K562 (cell line): ENCODE results near the gene FAM114A1. TPM values are rescaled to one million over a fixed set of nuclear protein-coding genes. Genes with fewer than 3 reads are reported as not detected.

Source experiments
- ATAC-seq: fragments of 200-7000 bp; cut with Tn5 transposase; 3 replicates; pipeline ENCODE4 v1.9.1; 2020; ENCODE audit warnings: moderate library complexity
- BruUV-seq: library from RNA; stranded (reverse); fragments of 400-500 nt; replicated peaks from 2 replicates; lab custom pipeline; 2021; lab: Mats Ljungman, UMichigan
- CTCF ChIA-PET: fragments of 300-600 bp; formaldehyde crosslinking; extraction: SDS; loops from one replicate; lab custom pipeline; 2021; ENCODE audit warnings: low intra/inter-chr PET ratio; lab: Yijun Ruan, JAX
- POLR2A ChIA-PET: fragments of 300-600, 350-650 bp; sonication (Branson Sonifier 250); formaldehyde crosslinking; extraction: SDS; loops from one replicate; lab custom pipeline; 2021; ENCODE audit warnings: antibody characterized with exemption, inconsistent platforms; lab: Yijun Ruan, JAX
- DNase-seq, 4 experiments: peaks; one replicate each; pipeline versions ENCODE4 v3.0.0 to v3.0.0-alpha.2; 2011 to 2018; ENCODE audit warnings: low spot score in 3 of 4, mixed read lengths in 3 of 4; ENCODE audit errors: extremely low read depth in 1 of 4
- FAIRE-seq: peaks from 2 replicates; lab custom pipeline; 2011; peaks lifted over from hg19 to GRCh38; lab: Jason Lieb, UNC
- H2AFZ ChIP-seq: 2 replicates; pipeline ENCODE4 v1.6.0; 2011; ENCODE audit warnings: low read depth, low read length, control low read depth, inconsistent platforms
- H3K27ac ChIP-seq: fragments of 200-600 bp; 3 replicates; pipeline ENCODE4 v1.8.0; 2011; ENCODE audit warnings: low read depth, mild to moderate bottlenecking, control low read depth, inconsistent platforms, low read length, moderate library complexity, mixed read lengths; ENCODE audit errors: extremely low read depth
- H3K27me3 ChIP-seq, 2 experiments: fragments of 300-600 bp in 1 of 2; 2 replicates in 1 of 2; 3 replicates in 1 of 2; pipeline versions ENCODE4 v1.6.0 to v1.8.0; 2011; ENCODE audit warnings: inconsistent platforms in 2 of 2, low read length in 2 of 2, mild to moderate bottlenecking in 1 of 2, mixed read lengths in 1 of 2, moderate library complexity in 1 of 2; ENCODE audit not compliant: control insufficient read depth in 2 of 2, insufficient read depth in 2 of 2
- H3K36me3 ChIP-seq: fragments of 300-600 bp; 3 replicates; pipeline ENCODE4 v1.8.0; 2011; ENCODE audit warnings: mild to moderate bottlenecking, low read length, inconsistent platforms; ENCODE audit not compliant: control insufficient read depth, insufficient read depth
- H3K4me1 ChIP-seq, 2 experiments: fragments of 200-600 bp in 1 of 2; replicated peaks in 1 of 2; 2 replicates in 1 of 2; 3 replicates in 1 of 2; pipeline versions ENCODE4 v1.5.1 to v1.8.0; 2011; ENCODE audit warnings: inconsistent platforms in 2 of 2, low read length in 2 of 2, mild to moderate bottlenecking in 1 of 2, mixed read lengths in 1 of 2, moderate library complexity in 1 of 2; ENCODE audit not compliant: control insufficient read depth in 2 of 2, insufficient read depth in 2 of 2
- H3K4me2 ChIP-seq: 2 replicates; pipeline ENCODE4 v1.6.1; 2011; ENCODE audit warnings: low read length, control low read depth, inconsistent platforms, mixed read lengths; ENCODE audit not compliant: insufficient read depth
- H3K4me3 ChIP-seq: fragments of 200-600 bp; sonication (generic), shearing (Covaris generic); 2 replicates; pipeline ENCODE4 v1.5.1; 2016; ENCODE audit warnings: control low read depth, inconsistent platforms
- H3K79me2 ChIP-seq: fragments of 200-600 bp; 3 replicates; pipeline ENCODE4 v1.8.0; 2011; ENCODE audit warnings: low read length, inconsistent platforms; ENCODE audit not compliant: control insufficient read depth, insufficient read depth
- H3K9ac ChIP-seq, 2 experiments: 2 replicates each; pipeline versions ENCODE4 v1.6.0 to v1.6.1; 2011; ENCODE audit warnings: low read depth in 2 of 2, low read length in 2 of 2, control low read depth in 1 of 2, inconsistent platforms in 1 of 2, mild to moderate bottlenecking in 1 of 2, mixed read lengths in 1 of 2; ENCODE audit not compliant: insufficient read depth in 1 of 2
- H3K9me1 ChIP-seq: one replicate; pipeline ENCODE4 v1.6.0; 2011; ENCODE audit warnings: inconsistent platforms, mild to moderate bottlenecking, low read length, moderate library complexity; ENCODE audit not compliant: control insufficient read depth, insufficient read depth
- H3K9me3 ChIP-seq: replicated peaks from 2 replicates; pipeline ENCODE4 v1.5.1; 2011; ENCODE audit warnings: low read depth, low read length, inconsistent platforms; ENCODE audit not compliant: control insufficient read depth, insufficient read depth
- H4K20me1 ChIP-seq: replicated peaks from 2 replicates; pipeline ENCODE4 v1.6.1; 2011; ENCODE audit warnings: low read length, inconsistent platforms, mixed read lengths; ENCODE audit not compliant: control insufficient read depth, insufficient read depth
- CCNT2 ChIP-seq: IDR thresholded peaks from 2 replicates; pipeline ENCODE4 v1.6.1; 2011; ENCODE audit warnings: borderline replicate concordance, low read depth, mild to moderate bottlenecking, moderate library complexity, mixed read lengths, low read length; ENCODE audit not compliant: insufficient read length; ENCODE audit errors: extremely low read depth
- CLOCK ChIP-seq: fragments of 250-450 bp; sonication (Bioruptor Pico); IDR thresholded peaks from 2 replicates; pipeline ENCODE4 v1.4.0; 2020; ENCODE audit warnings: mild to moderate bottlenecking, moderate library complexity, borderline replicate concordance
- CXXC5 ChIP-seq: fragments of 250-450 bp; sonication (Bioruptor Pico); IDR thresholded peaks from 2 replicates; pipeline ENCODE4 v1.8.0; 2022; ENCODE audit warnings: inconsistent platforms, mild to moderate bottlenecking, moderate library complexity
- ESRRA ChIP-seq: fragments of 450-650 bp; IDR thresholded peaks from 2 replicates; pipeline ENCODE4 v1.6.1; 2014; ENCODE audit warnings: low read depth, mild to moderate bottlenecking, moderate library complexity, borderline replicate concordance
- GABPB2 ChIP-seq: fragments of 250-450 bp; sonication (Bioruptor Pico); conservative IDR thresholded peaks from 2 replicates; pipeline ENCODE4 v1.5.1; 2021; ENCODE audit warnings: mild to moderate bottlenecking
- NR1H2 ChIP-seq: sonication (generic); formaldehyde crosslinking; IDR thresholded peaks from 2 replicates; pipeline ENCODE4 v1.4.0; 2020; ENCODE audit warnings: mild to moderate bottlenecking, missing genetic modification reagents
- PATZ1 ChIP-seq: fragments of 250-450 bp; sonication (Bioruptor Pico); IDR thresholded peaks from 2 replicates; pipeline ENCODE4 v1.5.0; 2020; ENCODE audit warnings: mild to moderate bottlenecking, borderline replicate concordance
- PTRF ChIP-seq: fragments of 450-650 bp; IDR thresholded peaks from 2 replicates; pipeline ENCODE4 v1.6.1; 2016; ENCODE audit warnings: mild to moderate bottlenecking, missing genetic modification characterization, missing compliant biosample characterization
- RBBP5 ChIP-seq: fragments of 200-600 bp; sonication (generic); IDR thresholded peaks from 2 replicates; pipeline ENCODE4 v1.6.1; 2012; ENCODE audit warnings: borderline replicate concordance, mild to moderate bottlenecking, low read length, control low read depth, inconsistent platforms; ENCODE audit not compliant: insufficient read depth, poor library complexity, severe bottlenecking
- TARDBP ChIP-seq: fragments of 450-650 bp; IDR thresholded peaks from 2 replicates; pipeline ENCODE4 v1.6.1; 2016
- U2AF2 ChIP-seq: fragments of 200-400 bp; formaldehyde crosslinking; optimal IDR thresholded peaks from 2 replicates; pipeline ENCODE3; 2017; ENCODE audit warnings: low read depth, mild to moderate bottlenecking, low read length
- ZBTB8A ChIP-seq: fragments of 450-650 bp; IDR thresholded peaks from 2 replicates; pipeline ENCODE4 v1.6.1; 2018; ENCODE audit warnings: mild to moderate bottlenecking, moderate library complexity; ENCODE audit not compliant: partially characterized antibody
- ZNF280A ChIP-seq: fragments of 450-650 bp; IDR thresholded peaks from 2 replicates; pipeline ENCODE4 v1.6.1; 2018; ENCODE audit warnings: mild to moderate bottlenecking, low read depth; ENCODE audit not compliant: partially characterized antibody
- ZNF717 ChIP-seq: fragments of 250-450 bp; sonication (Bioruptor Pico); IDR thresholded peaks from 2 replicates; pipeline ENCODE4 v1.5.0; 2021
- WGBS: fragments of 100-300 bp; shearing (Covaris generic); methylation state at CpG from one replicate; pipeline ENCODE4 v1.1.6; 2016; ENCODE audit warnings: low coverage, mixed read lengths; ENCODE audit not compliant: insufficient coverage; ENCODE audit errors: missing lambda C conversion rate; 5-methylcytosine and 5-hydroxymethylcytosine counted together
- in situ Hi-C: fragments of 300-500 bp; cut with MboI; formaldehyde crosslinking; loops from 4 replicates; pipeline ENCODE4 v1.15.0; 2018; ENCODE audit warnings: inconsistent platforms, mixed read lengths
- intact Hi-C: fragments of 100-400 bp; cut with micrococcal nuclease; formaldehyde crosslinking; loops from 2 replicates; pipeline ENCODE4 v1.14.2; 2022
- polyA plus RNA-seq, 8 experiments: library from polyadenylated mRNA; depleted of rRNA in 4 of 8; stranded (reverse) in 5 of 8; unstranded in 3 of 8; fragments of >200 nt; fragmentation: Nextera tagmentation in 2 of 8; fragmentation: Illumina TruSeq in 1 of 8; extraction: Ambion mirVana in 2 of 8; extraction: Trizol in 1 of 8; gene quantifications; 2 replicates each; pipeline versions ENCODE4 v1.2.1 to v1.2.3, GENCODE V29; 2011 to 2014; ENCODE audit warnings: inconsistent platforms in 1 of 8, missing spikeins in 1 of 8
- total RNA-seq, 7 experiments: library from RNA; depleted of rRNA in 6 of 7; stranded (reverse); fragments of >200 nt in 6 of 7; fragmentation: Illumina TruSeq in 2 of 7; extraction: Trizol in 2 of 7; gene quantifications; 2 replicates each; pipeline versions ENCODE4 v1.2.1 to v1.2.3, GENCODE V29; 2011 to 2021; ENCODE audit warnings: low replicate concordance in 1 of 7

Gene FAM114A1
- total and polyA plus RNA-seq, 9 of the 15 experiments (the other 6 are each of a cell fraction or from before 2014, with no cell fraction given) = 1.8 to 12.0 (median 4.3) TPM

GRCh38 chr4:38943343-38943742, 75.7 kb downstream of the FAM114A1 start (continued):
- TF ChIP-seq RBBP5 (no peak), CXXC5 (no peak), PTRF (tag) (no peak)

GRCh38 chr4:38944440-38944839, 76.8 kb downstream of the FAM114A1 start:
- no peak overlapping the region for H3K9ac ChIP-seq
- H4K20me1 ChIP-seq = no peaks in the 10 kb centered on the region
- intact Hi-C loops (no loop called here), in situ Hi-C loops (no loop called here)
- H2AFZ ChIP-seq = no peak overlapping the region
- no peak for ATAC-seq
- no peak for FAIRE-seq
- H3K27ac ChIP-seq = no peak overlapping the region
- no peak for DNase-seq
- no peaks in the 10 kb centered on the region for H3K9me3 ChIP-seq
- H3K36me3 ChIP-seq = no peaks in the 10 kb centered on the region
- BruUV-seq = no TSS peak
- POLR2A ChIA-PET = interaction anchor here (0.5 kb wide), 1 partner anchor 30 kb away, joined by 3 read pairs; no protein-coding TSS in a partner anchor
- no peaks in the 10 kb centered on the region for H3K79me2 ChIP-seq
- CTCF ChIA-PET = no interaction called here
- no peaks in the 10 kb centered on the region; a peak in 1 of 5 replicates for H3K27me3 ChIP-seq
- no peak overlapping the region for H3K4me3 ChIP-seq
- H3K4me1 ChIP-seq = peaks cover 0 to 4% of the 10 kb centered on the region in 2 experiments; a peak in 1 of 5 replicates
- H3K9me1 ChIP-seq = no peaks in the 10 kb centered on the region
- H3K4me2 ChIP-seq = no peak overlapping the region
- WGBS = 63% methylated on average over 7 of the region's 9 CpGs
- TF ChIP-seq NR1H2 (CRISPR knock-in tag) (no peak), ZNF280A (no peak), ZBTB8A (no peak), ZNF717 (CRISPR knock-in tag) (no peak), CLOCK (CRISPR knock-in tag) (no peak), U2AF2 (no peak), GABPB2 (CRISPR knock-in tag) (no peak), ESRRA (no peak), CCNT2 (no peak), TARDBP (no peak), PATZ1 (CRISPR knock-in tag) (no peak)
